HG02981 (cell line): ENCODE results near the gene ABCB4.

ENCODE experiments used
- ATAC-seq: cut with Tn5 transposase; IDR thresholded peaks from one replicate; pipeline ENCODE4 v1.9.1; 2021; ENCODE audit warnings: mild to moderate bottlenecking, moderate library complexity; ENCODE audit not compliant: unreplicated experiment

Gene ABCB4

DNA sequence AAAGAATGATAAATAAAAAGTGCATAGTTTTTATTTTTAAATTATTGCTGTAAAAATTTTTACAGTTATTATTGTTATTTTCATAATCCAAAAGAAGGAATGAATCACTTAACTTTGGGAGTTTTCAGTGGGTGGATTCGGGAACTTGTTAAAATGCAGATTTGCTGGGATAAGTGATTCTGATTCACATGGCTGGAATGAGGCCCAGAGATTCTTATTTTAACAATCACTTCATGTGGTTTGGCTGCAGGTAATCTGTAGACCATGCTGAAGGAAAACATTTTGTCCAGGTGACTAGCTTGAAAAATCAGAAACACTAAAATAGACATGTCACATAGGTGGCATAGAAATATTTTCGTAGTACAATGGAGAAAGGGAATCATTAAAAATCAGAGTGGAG lies 116.1 kb downstream of the ABCB4 start:
- no peak for ATAC-seq

DNA sequence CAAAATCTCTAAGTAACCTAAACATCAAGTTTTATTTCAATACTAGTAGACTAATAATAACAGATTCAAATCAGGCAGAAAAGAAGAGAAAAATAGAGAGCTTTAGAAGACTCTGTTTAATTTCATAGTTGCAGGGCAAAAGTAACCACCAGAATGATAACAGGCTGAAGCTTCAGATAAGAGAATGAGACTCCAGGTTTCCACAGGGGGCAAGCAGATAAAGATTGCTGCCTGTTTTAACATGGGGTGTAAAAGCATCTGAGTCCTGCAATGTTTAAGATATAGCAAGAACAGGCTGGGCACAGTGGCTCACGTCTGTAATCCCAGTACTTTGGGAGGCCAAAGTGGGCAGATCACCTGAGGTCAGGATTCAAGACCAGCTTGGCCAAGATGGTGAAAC lies 119.0 kb downstream of the ABCB4 start:
- ATAC-seq, result no peak

DNA sequence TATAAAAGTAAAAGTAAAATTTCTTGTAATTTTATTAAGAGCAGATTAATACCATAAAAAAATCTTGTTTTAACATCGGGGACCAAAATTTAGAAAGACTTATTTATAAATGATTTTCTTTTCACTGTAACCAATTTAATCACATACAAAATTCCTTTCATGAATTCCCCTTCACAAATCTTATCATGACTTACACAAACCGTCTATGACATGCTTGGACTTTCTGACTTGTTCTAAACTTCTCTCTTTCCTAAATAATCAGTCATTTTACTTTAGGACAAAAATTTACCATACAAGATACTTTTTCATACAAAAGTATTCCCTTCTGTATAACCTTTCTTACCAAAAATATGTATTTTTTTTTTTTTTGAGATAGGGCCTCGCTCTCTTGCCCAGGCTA lies 120.7 kb downstream of the ABCB4 start:
- no peak for ATAC-seq
